Measurements from ENCODE around the gene ZNF496.

The ZNF496 gene

DNA sequence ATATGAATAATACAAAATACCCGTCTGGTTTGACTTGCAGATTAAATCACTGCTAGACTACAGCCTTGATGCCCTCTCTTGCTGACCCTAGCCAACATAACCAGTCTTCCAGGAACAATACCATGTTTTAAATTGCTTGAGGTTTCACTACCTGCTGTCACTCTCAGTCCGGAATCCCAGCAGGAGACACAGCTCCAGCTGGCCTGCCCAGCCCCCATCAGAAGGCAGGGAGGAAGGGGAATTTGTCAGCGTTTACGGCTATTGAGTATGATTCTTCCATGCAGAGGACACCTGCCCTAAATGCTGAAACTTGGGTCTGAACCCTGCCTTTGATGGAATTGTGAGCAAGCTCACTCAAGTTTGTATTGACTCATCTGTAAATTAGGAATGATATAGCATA lies 33.0 kb downstream of the ZNF496 start:
- no peak for DNase-seq (ENCODE audit: low read depth)
- TF ChIP-seq CTCF (conservative IDR thresholded peaks at IDR 0.05; ENCODE audit: low read depth, low read length) = no peak
- H3K4me3 ChIP-seq (ENCODE audit: low read length) = no peak overlapping the region

GRCh38 chr1:247298124-247298481 lies 33.6 kb downstream of the ZNF496 start:
- TF ChIP-seq CTCF (conservative IDR thresholded peaks at IDR 0.05; ENCODE audit: low read depth, low read length) = no peak
- DNase-seq (ENCODE audit: low read depth) = no peak
- no peak overlapping the region for H3K4me3 ChIP-seq (ENCODE audit: low read length)

DNA sequence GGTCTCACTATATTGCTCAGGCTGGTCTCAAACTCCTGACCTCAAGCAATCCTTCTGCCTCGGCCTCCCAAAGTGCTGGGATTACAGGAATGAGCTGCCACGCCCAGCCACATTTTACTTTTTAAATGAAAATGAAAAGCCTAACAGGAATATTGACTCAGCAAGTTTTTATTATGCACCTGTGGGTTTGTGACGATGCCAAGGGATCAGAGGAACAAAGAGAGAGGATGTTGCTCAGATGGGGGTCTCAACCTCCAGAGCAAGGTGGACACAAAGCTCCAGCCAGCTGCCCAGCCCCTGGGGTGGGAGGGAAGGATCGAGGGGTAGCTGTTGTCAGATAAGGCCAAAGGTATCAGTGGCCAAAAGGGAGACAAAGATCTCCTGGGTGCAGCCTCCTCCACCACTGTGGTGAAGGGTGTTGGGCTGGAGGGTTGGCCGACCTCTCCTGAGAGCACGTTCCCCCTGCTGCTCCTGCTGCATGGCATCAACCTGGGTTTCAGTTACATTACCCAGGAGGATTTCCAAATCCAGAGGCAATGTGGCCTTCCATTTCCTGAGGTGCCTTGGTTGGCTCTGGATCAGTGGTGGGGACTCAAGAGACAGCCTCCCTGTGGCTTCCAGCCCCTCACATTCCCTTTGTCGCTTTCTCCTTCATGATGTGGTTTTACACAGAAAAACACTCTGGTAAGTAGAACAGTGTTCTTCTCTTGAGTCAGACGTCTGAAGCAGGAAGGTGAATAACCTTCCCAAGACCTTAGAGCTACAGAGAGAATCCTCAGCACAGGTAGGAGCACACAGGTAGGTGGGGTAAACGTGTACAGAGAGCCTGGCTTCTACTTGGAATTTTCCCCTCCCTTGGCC lies 34.2 kb downstream of the ZNF496 start:
- TF ChIP-seq CTCF (conservative IDR thresholded peaks at IDR 0.05; ENCODE audit: low read depth, low read length) = no peak

DNA sequence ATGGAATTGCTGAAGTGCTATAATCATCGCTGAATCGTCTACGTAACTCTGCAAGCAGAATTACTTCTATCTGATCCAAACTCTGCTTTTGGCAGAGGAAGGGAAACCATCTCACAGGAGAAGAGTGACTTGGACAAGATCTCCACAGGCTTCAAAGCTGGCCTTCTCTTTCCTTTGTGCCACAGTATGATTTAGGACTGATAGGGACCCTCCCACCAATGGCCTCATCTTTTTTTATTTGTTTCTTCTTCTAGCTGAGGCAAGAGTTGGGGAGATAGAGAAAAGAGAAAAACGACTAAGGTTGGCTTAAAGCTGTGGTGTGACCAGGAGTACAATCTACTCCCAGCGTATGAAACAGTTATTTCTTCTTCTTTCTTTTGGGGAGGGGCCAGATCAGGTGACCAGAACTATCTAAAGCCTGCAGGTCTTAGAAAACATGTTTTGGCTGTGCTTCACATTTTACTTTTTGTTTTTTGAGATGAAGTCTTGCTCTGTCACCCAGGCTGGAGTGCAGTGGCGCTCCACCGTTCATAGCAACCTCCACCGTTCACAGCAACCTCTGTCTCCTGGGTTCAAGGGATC lies 35.0 kb downstream of the ZNF496 start:
- H3K4me3 ChIP-seq (ENCODE audit: low read length) = no peak overlapping the region
- no peak for DNase-seq (ENCODE audit: low read depth)
- TF ChIP-seq CTCF (conservative IDR thresholded peaks at IDR 0.05; ENCODE audit: low read depth, low read length) = no peak

More for the DNA sequence above, 34.2 kb downstream of the ZNF496 start:
- H3K4me3 ChIP-seq (ENCODE audit: low read length) = no peak overlapping the region
- DNase-seq (ENCODE audit: low read depth) = no peak

DNA sequence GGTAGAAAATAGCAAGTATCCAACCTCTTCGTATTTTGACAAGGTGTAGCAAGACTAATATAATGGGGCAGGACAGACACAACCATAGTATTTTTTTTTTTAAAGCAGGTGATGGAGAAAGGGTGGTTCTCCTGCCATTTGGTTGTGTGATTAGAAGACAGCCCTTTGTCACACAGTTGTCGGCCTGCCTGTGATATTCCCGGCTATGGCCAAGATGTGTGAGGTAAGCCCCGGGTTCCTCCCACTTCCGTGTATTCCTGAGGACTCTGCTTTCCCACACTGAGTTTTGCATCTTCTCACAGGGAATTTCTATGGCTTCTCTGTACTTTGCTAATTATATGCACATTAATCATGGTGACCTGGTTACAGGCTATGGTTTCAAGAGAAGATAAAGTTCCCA lies 35.9 kb downstream of the ZNF496 start:
- H3K4me3 ChIP-seq (ENCODE audit: low read length) = no peak overlapping the region
- no peak for TF ChIP-seq CTCF (conservative IDR thresholded peaks at IDR 0.05; ENCODE audit: low read depth, low read length)
- no peak for DNase-seq (ENCODE audit: low read depth)

GRCh38 chr1:247295274-247295684 lies 36.4 kb downstream of the ZNF496 start:
- DNase-seq (ENCODE audit: low read depth) = no peak

More at GRCh38 chr1:247295274-247295684, 36.4 kb downstream of the ZNF496 start:
- H3K4me3 ChIP-seq (ENCODE audit: low read length) = no peak overlapping the region
- no peak for TF ChIP-seq CTCF (conservative IDR thresholded peaks at IDR 0.05; ENCODE audit: low read depth, low read length)

All from retinal pigment epithelial cell (primary cell).